ENCODE data around the gene COG7. TPM values are rescaled to one million over a fixed set of nuclear protein-coding genes. Genes with fewer than 3 reads are reported as not detected.
"Not testable (repeated sequence)": the region's sequence is repeated elsewhere in the genome, so short reads cannot be mapped to it uniquely, and the experiment has no call there.

Gene COG7
- total RNA-seq, 1 experiment from 2014 or later: 17.9 TPM

DNA sequence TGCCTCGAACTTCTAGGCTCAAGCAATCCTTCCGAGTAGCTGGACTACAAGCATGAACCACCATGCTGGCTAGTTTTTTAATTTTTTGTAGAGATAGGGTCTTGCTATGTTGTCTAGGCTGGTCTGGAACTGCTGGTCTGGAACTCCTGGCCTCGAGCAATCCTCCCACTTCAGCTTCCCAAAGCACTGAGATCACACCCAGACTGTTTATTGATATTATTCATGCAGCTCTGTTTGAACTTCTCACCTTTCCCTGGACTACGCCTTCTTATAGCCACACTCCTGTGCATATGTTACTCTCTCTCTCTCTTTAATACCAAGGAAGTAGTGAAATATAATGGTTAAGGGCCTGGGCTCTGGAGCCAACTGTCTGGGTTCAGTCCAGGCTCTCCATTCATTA is 4.6 kb downstream of the COG7 start:
- no peak for DNase-seq
- H3K27me3 ChIP-seq (ENCODE audit: insufficient read depth, low read length): no peaks in the 10 kb centered on the region
- H3K4me1 ChIP-seq (ENCODE audit: insufficient read depth, low read length): no peaks in the 10 kb centered on the region
- H3K79me1 ChIP-seq (ENCODE audit: insufficient read depth, low read depth, low read length, poor library complexity, severe bottlenecking): no peaks in the 10 kb centered on the region
- H4K91ac ChIP-seq (ENCODE audit: insufficient read length, low read depth, low read length): no peak overlapping the region
- H2AK5ac ChIP-seq (ENCODE audit: insufficient read length, low read length): no peak overlapping the region
- H2AFZ ChIP-seq (ENCODE audit: low read length): no peak overlapping the region
- H3K4me2 ChIP-seq (ENCODE audit: insufficient read depth, insufficient read length, low read length): no peak overlapping the region
- no peak overlapping the region for H3T11ph ChIP-seq (ENCODE audit: low read length)
- H2BK15ac ChIP-seq (ENCODE audit: low read depth, low read length): no peak overlapping the region
- H3K4ac ChIP-seq (ENCODE audit: low read depth, low read length): no peak overlapping the region
- H2BK20ac ChIP-seq (ENCODE audit: low read depth, low read length, poor library complexity, severe bottlenecking): no peak overlapping the region
- H4K5ac ChIP-seq (ENCODE audit: insufficient read length, low read depth, low read length): no peak overlapping the region
- H3K23ac ChIP-seq (ENCODE audit: insufficient read length, low read depth, low read length): no peak overlapping the region
- Mint-ChIP-seq H3K36me3 (ENCODE audit: insufficient read depth in 1 of 3, low read depth in 3 of 3) (peaks cover 4 to 27% (median 19%) of the 10 kb centered on the region in 3 experiments; a peak in 6 of 7 replicates), H3K9me3 (no peaks in the 10 kb centered on the region; a peak in 1 of 5 replicates), H3K27me3 (ENCODE audit: low read depth) (no peaks in the 10 kb centered on the region), H3K27ac (peak overlapping the region in 2 of 3 experiments; percentile 13 to 50; a peak in 1 of 7 replicates), H3K4me3 (no peak overlapping the region), H3K4me1 (peaks cover 7 to 9% of the 10 kb centered on the region in 2 experiments)
- no peak overlapping the region for H4K8ac ChIP-seq (replicated peaks; ENCODE audit: insufficient read length, low read depth, low read length)
- no CpG with 5 or more reads among the region's 4 CpGs for WGBS (ENCODE audit: extremely low coverage, insufficient read length, low lambda C conversion rate)
- H4K20me1 ChIP-seq (ENCODE audit: control insufficient read depth, insufficient read depth, insufficient read length): no peaks in the 10 kb centered on the region
- no peak overlapping the region for H2BK12ac ChIP-seq (ENCODE audit: insufficient read length, low read depth, low read length)
- H3K9me3 ChIP-seq (ENCODE audit: control insufficient read depth, low read depth, low read length): no peaks in the 10 kb centered on the region
- no peak overlapping the region for H3K14ac ChIP-seq (ENCODE audit: insufficient read depth, low read length)
- H2BK120ac ChIP-seq (ENCODE audit: low read depth, low read length, poor library complexity, severe bottlenecking): no peak overlapping the region
- no peak overlapping the region for H3K9ac ChIP-seq (ENCODE audit: extremely low read depth, insufficient read length, low read length)
- no peaks in the 10 kb centered on the region for H3K79me2 ChIP-seq (ENCODE audit: insufficient read depth, low read length)
- H3K18ac ChIP-seq (ENCODE audit: insufficient read length, low read depth, low read length): no peak overlapping the region
- no peak overlapping the region for H2BK5ac ChIP-seq (ENCODE audit: insufficient read length, low read length)
- H3K27ac ChIP-seq (ENCODE audit: insufficient read length, low read depth, low read length): no peak overlapping the region
- no peak overlapping the region for H3K56ac ChIP-seq (ENCODE audit: insufficient read length, low read depth, low read length)
- TF ChIP-seq, protein P1, sequence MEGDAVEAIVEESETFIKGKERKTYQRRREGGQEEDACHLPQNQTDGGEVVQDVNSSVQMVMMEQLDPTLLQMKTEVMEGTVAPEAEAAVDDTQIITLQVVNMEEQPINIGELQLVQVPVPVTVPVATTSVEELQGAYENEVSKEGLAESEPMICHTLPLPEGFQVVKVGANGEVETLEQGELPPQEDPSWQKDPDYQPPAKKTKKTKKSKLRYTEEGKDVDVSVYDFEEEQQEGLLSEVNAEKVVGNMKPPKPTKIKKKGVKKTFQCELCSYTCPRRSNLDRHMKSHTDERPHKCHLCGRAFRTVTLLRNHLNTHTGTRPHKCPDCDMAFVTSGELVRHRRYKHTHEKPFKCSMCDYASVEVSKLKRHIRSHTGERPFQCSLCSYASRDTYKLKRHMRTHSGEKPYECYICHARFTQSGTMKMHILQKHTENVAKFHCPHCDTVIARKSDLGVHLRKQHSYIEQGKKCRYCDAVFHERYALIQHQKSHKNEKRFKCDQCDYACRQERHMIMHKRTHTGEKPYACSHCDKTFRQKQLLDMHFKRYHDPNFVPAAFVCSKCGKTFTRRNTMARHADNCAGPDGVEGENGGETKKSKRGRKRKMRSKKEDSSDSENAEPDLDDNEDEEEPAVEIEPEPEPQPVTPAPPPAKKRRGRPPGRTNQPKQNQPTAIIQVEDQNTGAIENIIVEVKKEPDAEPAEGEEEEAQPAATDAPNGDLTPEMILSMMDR (conservative IDR thresholded peaks at IDR 0.05): no peak
- H3K23me2 ChIP-seq (ENCODE audit: insufficient read length, low read depth, low read length, poor library complexity, severe bottlenecking): peaks cover 3% of the 10 kb centered on the region

DNA sequence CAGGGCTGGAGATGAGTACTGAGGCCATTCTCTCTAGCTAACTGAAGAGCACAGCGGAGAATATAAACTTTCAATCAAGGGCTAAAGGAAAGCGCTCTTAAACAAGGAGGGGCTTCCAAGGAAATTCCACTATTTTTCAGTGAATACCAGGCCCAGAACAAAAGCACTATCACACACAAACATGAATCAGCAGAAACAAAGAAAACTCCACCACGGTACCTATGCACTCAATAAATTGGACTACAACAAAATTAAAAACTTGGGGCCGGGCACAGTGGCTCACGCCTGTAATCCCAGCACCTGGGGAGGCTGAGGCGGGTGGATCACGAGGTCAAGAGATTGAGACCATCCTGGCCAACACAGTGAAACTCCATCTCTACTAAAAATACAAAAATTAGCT is 15.4 kb downstream of the COG7 start:
- H3K14ac ChIP-seq (ENCODE audit: insufficient read depth, low read length); DNase-seq; H3K4me1 ChIP-seq (ENCODE audit: insufficient read depth, low read length); H3K4me2 ChIP-seq (ENCODE audit: insufficient read depth, insufficient read length, low read length); H3K9me3 ChIP-seq (ENCODE audit: control insufficient read depth, low read depth, low read length); H3K79me1 ChIP-seq (ENCODE audit: insufficient read depth, low read depth, low read length, poor library complexity, severe bottlenecking); H3K27me3 ChIP-seq (ENCODE audit: insufficient read depth, low read length); H3K18ac ChIP-seq (ENCODE audit: insufficient read length, low read depth, low read length); H3K56ac ChIP-seq (ENCODE audit: insufficient read length, low read depth, low read length); H2BK120ac ChIP-seq (ENCODE audit: low read depth, low read length, poor library complexity, severe bottlenecking); H3K4me3 Mint-ChIP-seq; H3K23ac ChIP-seq (ENCODE audit: insufficient read length, low read depth, low read length); H4K91ac ChIP-seq (ENCODE audit: insufficient read length, low read depth, low read length); H4K5ac ChIP-seq (ENCODE audit: insufficient read length, low read depth, low read length); H3K27me3 Mint-ChIP-seq (ENCODE audit: low read depth); H2BK5ac ChIP-seq (ENCODE audit: insufficient read length, low read length); H3K9ac ChIP-seq (ENCODE audit: extremely low read depth, insufficient read length, low read length); H3K4me1 Mint-ChIP-seq; H4K8ac ChIP-seq (replicated peaks; ENCODE audit: insufficient read length, low read depth, low read length); H2BK12ac ChIP-seq (ENCODE audit: insufficient read length, low read depth, low read length); H3K9me3 Mint-ChIP-seq; H2AK5ac ChIP-seq (ENCODE audit: insufficient read length, low read length); H3K4ac ChIP-seq (ENCODE audit: low read depth, low read length); H4K20me1 ChIP-seq (ENCODE audit: control insufficient read depth, insufficient read depth, insufficient read length); H2AFZ ChIP-seq (ENCODE audit: low read length); H3K79me2 ChIP-seq (ENCODE audit: insufficient read depth, low read length); H3K27ac ChIP-seq (ENCODE audit: insufficient read length, low read depth, low read length); H2BK15ac ChIP-seq (ENCODE audit: low read depth, low read length); H3T11ph ChIP-seq (ENCODE audit: low read length); H3K23me2 ChIP-seq (ENCODE audit: insufficient read length, low read depth, low read length, poor library complexity, severe bottlenecking); H2BK20ac ChIP-seq (ENCODE audit: low read depth, low read length, poor library complexity, severe bottlenecking): not testable (repeated sequence)
- Mint-ChIP-seq H3K36me3 (ENCODE audit: insufficient read depth in 1 of 3, low read depth in 3 of 3) (peaks cover 11 to 63% (median 47%) of the 10 kb centered on the region in 3 experiments; a peak in 5 of 7 replicates), H3K27ac (peak overlapping the region in 1 of 3 experiments; percentile 28; a peak in 2 of 7 replicates)
- no CpG with 5 or more reads among the region's 7 CpGs for WGBS (ENCODE audit: extremely low coverage, insufficient read length, low lambda C conversion rate)

All from H9 (cell line).